HG03039 (cell line): ENCODE measurements around the gene CD82.
"Not testable (repeated sequence)": the region's sequence is repeated elsewhere in the genome, so short reads cannot be mapped to it uniquely, and the experiment has no call there.

Experiments used
- ATAC-seq: cut with Tn5 transposase; IDR thresholded peaks from one replicate; pipeline ENCODE4 v1.9.1; 2021; ENCODE audit warnings: mild to moderate bottlenecking, moderate library complexity; ENCODE audit not compliant: unreplicated experiment

Gene CD82

DNA sequence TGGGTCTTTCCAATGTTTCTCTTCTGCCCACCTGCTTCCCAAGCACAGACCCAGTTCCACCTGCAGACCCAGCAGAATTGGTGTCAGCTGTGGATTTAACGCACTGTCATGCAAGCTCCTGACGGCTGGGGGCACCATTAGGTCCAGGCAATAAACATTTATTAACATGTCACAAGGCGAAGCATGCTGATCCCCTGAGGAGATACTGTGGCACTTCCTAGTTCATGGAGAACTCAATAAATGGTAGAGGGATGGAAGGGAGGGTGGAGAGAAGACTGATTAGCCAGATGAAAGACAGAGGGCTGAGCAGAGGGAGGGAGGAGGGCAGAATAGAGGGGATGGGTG lies 93.0 kb downstream of the CD82 start:
- no peak for ATAC-seq

DNA sequence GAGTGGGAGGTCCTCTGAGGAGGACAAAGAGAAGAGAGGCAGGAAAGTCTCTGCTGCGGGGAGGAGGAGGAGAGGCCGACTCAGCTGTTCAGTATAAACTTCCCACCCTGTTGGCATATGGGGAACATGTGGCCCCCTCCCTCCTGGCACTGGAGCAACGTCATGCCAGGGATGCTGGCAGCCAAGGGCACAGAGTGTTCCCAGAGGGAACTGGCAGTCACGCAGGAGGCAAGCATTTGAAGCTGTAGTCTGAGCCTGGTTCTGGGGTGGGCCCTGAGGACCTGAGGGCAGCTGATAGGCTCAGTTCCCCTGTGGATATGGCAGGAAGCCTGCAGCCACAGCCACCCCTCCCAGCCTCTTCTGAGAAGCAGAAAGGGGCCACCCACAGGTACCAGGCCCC lies 94.2 kb downstream of the CD82 start:
- no peak for ATAC-seq

DNA sequence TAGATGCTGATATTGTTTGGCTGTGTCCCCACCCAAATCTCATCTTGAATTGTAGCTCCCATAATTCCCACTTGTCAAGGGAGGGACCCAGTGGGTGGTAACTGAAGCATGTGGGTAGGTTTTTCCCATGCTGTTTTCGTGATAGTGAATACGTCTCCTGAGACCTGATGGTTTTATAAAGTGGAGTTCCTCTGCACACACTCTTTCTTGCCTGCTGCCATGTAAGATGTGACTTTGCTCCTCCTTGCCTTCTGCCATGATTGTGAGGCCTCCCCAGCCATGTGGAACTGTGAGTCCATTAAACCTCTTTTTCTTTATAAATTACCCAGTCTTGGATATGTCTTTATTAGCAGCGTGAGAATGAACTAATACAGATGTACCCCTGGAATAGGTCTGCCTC lies 95.1 kb downstream of the CD82 start:
- not testable (repeated sequence) for ATAC-seq

DNA sequence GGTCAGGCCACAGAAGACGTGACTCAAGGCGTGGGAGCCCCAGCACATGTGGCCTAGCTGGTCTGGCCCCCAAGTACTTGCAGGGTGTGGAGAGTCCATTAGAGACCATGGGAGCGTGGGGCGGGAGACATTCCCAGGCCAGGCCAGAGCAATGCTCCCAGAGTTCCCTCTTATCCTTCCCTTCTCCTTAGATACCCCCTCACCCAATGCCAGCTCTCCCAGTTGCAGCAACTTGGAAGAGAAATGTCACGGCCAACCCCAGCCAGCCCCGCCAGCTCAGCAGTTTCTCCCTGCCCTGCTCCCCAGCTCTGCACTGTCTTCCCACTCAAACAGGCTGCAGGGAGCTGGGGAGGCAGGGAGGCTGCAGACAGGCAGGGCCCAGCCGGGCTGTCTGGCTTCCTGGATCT lies 95.9 kb downstream of the CD82 start:
- ATAC-seq: no peak
